Activated T-helper 2 cell treated with anti-CD3 and anti-CD28 coated beads, Interferon-gamma antibody, Interleukin-2, Interleukin-4, amounts not matched to agents 10 μg/mL and 5 μg/mL and 100 μg/mL, durations not matched to agents 14 hours and 24 hours and 36 hours (primary cell): ENCODE results near the gene KLF13. TPM values are rescaled to one million over a fixed set of nuclear protein-coding genes. Genes with fewer than 3 reads are reported as not detected.

Experiments used
- DNase-seq: peaks from one replicate; pipeline ENCODE4 v3.0.0; 2021; ENCODE audit warnings: low spot score
- H3K27ac Mint-ChIP-seq: one replicate; pipeline ENCODE4 v1.8.0; 2021; ENCODE audit warnings: mixed read lengths
- H3K27me3 Mint-ChIP-seq: one replicate; pipeline ENCODE4 v1.8.0; 2021; ENCODE audit warnings: low read depth, mixed read lengths
- H3K36me3 Mint-ChIP-seq: one replicate; pipeline ENCODE4 v1.8.0; 2021; ENCODE audit warnings: low read depth, mixed read lengths
- H3K4me1 Mint-ChIP-seq: one replicate; pipeline ENCODE4 v1.8.0; 2021; ENCODE audit warnings: low read depth, mixed read lengths
- H3K4me3 Mint-ChIP-seq: one replicate; pipeline ENCODE4 v1.8.0; 2021; ENCODE audit warnings: low read depth, mild to moderate bottlenecking, moderate library complexity, mixed read lengths
- H3K9me3 Mint-ChIP-seq: one replicate; pipeline ENCODE4 v1.8.0; 2021; ENCODE audit warnings: mixed read lengths
- intact Hi-C: fragments of 100-400 bp; cut with micrococcal nuclease; formaldehyde crosslinking; loops from one replicate; pipeline ENCODE4 v1.15.1; 2023
- total RNA-seq: library from RNA; stranded (reverse); gene quantifications from 2 replicates; pipeline ENCODE4 v1.2.3, GENCODE V29; 2022

The KLF13 gene
- total RNA-seq, 1 donor from 2014 or later = 127 TPM

- Mint-ChIP-seq H3K9me3 (no peaks in the 10 kb centered on the region), H3K36me3 (peaks cover 2% of the 10 kb centered on the region), H3K4me1 (peaks cover 7% of the 10 kb centered on the region), H3K27me3 (peaks cover 62% of the 10 kb centered on the region), H3K4me3 (no peak overlapping the region), H3K27ac (no peak overlapping the region)
- no peak for DNase-seq
- intact Hi-C loops = no loop called here
Measured at GRCh38 chr15:31293655-31294054, 33.0 kb upstream of the KLF13 start.

GRCh38 chr15:31294067-31294466 is 32.6 kb upstream of the KLF13 start:
- H3K4me3 Mint-ChIP-seq = no peak overlapping the region
- H3K9me3 Mint-ChIP-seq = no peaks in the 10 kb centered on the region
- H3K27me3 Mint-ChIP-seq = peaks cover 60% of the 10 kb centered on the region
- peaks cover 7% of the 10 kb centered on the region for H3K4me1 Mint-ChIP-seq
- H3K27ac Mint-ChIP-seq = no peak overlapping the region
- intact Hi-C loops = no loop called here
- DNase-seq = no peak
- H3K36me3 Mint-ChIP-seq = no peaks in the 10 kb centered on the region

GRCh38 chr15:31295658-31296057 is 31.0 kb upstream of the KLF13 start:
- Mint-ChIP-seq H3K27ac (no peak overlapping the region), H3K36me3 (no peaks in the 10 kb centered on the region), H3K9me3 (no peaks in the 10 kb centered on the region), H3K4me1 (peaks cover 7% of the 10 kb centered on the region), H3K4me3 (no peak overlapping the region), H3K27me3 (peaks cover 53% of the 10 kb centered on the region)
- DNase-seq = no peak
- intact Hi-C loops = no loop called here

DNA sequence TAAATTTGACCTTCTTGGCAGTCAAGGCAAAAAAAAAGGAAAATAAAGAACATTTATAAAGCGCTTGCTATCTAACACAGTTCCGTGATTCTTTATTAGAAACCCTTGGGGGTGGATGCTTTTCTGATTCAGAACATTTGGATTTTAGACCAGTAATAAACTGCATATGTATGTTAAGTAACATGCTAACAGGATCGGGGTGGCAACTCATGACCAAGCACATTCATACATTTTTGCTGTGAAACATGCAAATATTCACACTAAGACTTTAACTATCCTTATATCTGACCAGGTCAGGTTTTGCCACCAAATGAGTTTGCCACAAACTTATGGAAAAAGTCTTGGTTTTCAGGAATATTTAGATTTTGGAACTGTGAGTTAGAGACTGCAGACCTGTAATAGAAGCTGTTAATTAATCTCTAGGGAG is 30.4 kb upstream of the KLF13 start:
- H3K27me3 Mint-ChIP-seq = peaks cover 48% of the 10 kb centered on the region
- no peak overlapping the region for H3K4me3 Mint-ChIP-seq
- intact Hi-C loops = no loop called here
- H3K9me3 Mint-ChIP-seq = no peaks in the 10 kb centered on the region
- no peaks in the 10 kb centered on the region for H3K36me3 Mint-ChIP-seq
- DNase-seq = no peak
- no peak overlapping the region for H3K27ac Mint-ChIP-seq
- peaks cover 7% of the 10 kb centered on the region for H3K4me1 Mint-ChIP-seq

- intact Hi-C loops = no loop called here
- Mint-ChIP-seq H3K9me3 (no peaks in the 10 kb centered on the region), H3K27ac (no peak overlapping the region), H3K27me3 (peaks cover 41% of the 10 kb centered on the region), H3K4me3 (no peak overlapping the region), H3K36me3 (no peaks in the 10 kb centered on the region), H3K4me1 (peaks cover 7% of the 10 kb centered on the region)
- peak; percentile 6 for DNase-seq
Measured at GRCh38 chr15:31296646-31297574, 29.7 kb upstream of the KLF13 start.

DNA sequence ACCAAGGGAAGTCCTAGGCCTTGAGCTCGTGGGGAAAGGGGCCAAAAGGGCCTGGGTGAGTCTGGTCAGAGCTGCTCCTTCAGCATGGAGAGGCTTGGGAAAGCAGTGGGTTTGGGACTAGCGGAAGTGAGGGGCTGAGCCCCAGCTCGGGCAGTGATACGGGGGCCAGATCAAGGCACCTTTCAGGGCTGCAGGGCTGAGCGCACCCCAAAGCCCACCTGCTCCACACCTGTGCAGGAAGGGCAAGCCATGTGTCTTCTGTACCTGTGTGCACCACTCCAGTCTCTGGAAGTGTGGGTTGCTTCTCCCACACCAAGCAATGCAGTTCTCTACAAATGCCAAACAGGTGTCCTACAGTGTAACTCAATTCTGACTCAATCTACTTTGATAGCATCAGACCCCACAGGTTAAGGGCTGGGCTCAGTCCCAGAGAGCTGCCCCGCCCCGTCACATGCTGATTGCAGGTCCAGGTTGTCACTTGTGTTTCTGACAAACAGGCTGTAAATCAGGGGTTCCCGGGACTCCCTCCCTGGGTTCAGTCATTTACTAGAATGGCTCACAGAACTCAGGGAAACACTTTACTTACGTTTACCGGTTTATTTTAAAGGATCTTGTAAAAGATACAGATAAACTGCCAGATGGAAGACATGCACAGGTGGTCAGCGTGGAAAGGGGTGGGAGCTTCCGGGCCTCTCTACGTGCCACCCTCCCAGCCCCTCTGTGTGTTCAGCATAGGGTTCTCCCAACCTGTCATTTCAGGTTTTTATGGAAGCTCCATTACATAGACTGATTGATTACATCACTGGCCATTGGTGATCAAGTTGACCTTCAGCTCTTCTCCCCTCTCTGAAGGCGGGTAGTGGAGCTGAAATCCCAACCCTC is 28.8 kb upstream of the KLF13 start:
- peaks cover 9% of the 10 kb centered on the region for H3K4me1 Mint-ChIP-seq
- H3K36me3 Mint-ChIP-seq = no peaks in the 10 kb centered on the region
- no peaks in the 10 kb centered on the region for H3K9me3 Mint-ChIP-seq
- no peak overlapping the region for H3K4me3 Mint-ChIP-seq
- H3K27ac Mint-ChIP-seq = no peak overlapping the region
- intact Hi-C loops = no loop called here
- DNase-seq = peak; percentile 8
- peaks cover 32% of the 10 kb centered on the region for H3K27me3 Mint-ChIP-seq

DNA sequence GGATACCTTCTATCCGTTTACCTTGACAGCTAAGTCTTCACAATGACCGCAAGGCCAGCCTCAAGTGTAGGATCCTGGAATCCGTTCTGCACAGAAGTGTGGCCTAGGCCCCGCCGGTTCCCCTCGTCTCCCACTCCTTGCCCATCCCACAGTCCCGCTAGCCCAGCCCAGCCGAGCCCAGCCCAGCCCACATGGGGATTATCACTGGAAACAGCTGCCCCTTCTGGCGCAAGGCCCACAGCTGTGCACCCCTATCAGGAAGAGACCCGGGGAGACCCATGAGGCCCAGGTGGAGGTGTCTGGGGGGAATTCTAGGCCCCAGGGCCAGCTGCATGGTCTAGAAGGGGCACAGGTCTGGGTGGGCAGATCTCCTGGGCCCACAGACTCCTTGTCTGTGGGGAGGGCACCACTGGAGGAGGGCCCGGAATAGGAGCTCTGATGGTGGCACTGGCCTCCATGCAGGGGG is 27.9 kb upstream of the KLF13 start:
- H3K4me3 Mint-ChIP-seq = no peak overlapping the region
- no peaks in the 10 kb centered on the region for H3K9me3 Mint-ChIP-seq
- peaks cover 18% of the 10 kb centered on the region for H3K4me1 Mint-ChIP-seq
- no peak overlapping the region for H3K27ac Mint-ChIP-seq
- intact Hi-C loops = no loop called here
- H3K36me3 Mint-ChIP-seq = no peaks in the 10 kb centered on the region
- H3K27me3 Mint-ChIP-seq = peaks cover 24% of the 10 kb centered on the region
- DNase-seq = peak; percentile 6

DNA sequence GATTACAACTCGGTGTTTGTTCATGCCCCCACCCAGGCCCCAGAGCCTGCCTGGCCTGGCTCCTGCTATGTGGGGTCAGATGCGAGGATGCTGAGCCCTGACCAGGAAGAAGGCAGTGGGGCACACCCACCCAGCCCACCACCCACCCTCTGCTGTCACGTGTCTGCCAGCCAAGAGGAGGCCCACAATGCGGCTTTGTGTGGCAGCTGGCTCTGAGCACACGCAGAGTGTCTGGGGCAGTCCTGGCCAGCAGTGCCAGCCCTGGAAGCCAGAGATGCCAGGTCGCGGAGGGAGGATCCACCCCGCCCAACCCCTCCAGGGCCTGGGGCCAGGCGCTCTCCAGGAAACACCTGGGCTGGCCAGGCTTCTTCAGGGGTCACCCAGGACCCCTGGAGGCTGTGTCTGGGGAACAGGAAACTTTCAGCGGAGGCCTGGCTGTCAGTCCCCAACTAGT is 26.4 kb upstream of the KLF13 start:
- DNase-seq = peak; percentile 6
- Mint-ChIP-seq H3K4me1 (peaks cover 24% of the 10 kb centered on the region), H3K4me3 (no peak overlapping the region), H3K27me3 (peaks cover 18% of the 10 kb centered on the region), H3K36me3 (no peaks in the 10 kb centered on the region), H3K27ac (no peak overlapping the region), H3K9me3 (no peaks in the 10 kb centered on the region)
- intact Hi-C loops = no loop called here

DNA sequence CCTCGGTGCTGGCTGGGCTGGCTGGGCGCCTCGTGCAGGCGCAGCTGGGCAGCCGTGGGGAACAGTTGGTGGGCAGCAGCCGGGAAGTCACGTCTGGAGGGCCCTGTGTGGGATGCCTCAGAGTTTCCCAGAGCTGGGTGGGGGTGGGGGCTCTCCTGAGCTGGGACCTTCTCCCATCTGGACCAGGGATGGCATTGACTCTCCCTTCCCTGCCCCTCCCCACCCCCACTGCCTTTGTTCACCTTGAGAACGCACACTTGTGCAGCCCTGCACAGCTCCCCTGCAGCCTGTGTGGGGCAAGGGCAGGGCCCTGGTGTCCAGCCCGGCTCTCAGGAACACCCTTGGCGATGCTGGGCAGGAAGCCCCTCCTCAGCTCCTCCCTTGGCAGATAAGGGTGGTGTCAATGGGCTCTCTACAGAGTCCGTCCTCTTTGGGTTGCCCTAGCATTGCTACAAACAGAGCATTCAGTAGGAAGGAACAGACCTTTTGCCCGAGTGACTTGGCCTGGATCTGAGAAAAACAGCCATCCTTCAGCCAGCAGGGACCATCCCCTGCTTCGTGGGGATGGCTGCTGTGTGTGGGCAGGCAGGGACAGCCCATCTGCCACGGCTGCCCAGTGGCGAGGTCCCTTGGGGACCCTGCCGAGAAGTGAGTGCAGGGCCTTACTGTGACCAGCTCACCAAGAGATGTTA is 25.5 kb upstream of the KLF13 start:
- H3K9me3 Mint-ChIP-seq = no peaks in the 10 kb centered on the region

GRCh38 chr15:31301673-31301990 is 25.0 kb upstream of the KLF13 start:
- peaks cover 7% of the 10 kb centered on the region for H3K27me3 Mint-ChIP-seq
- intact Hi-C loops = no loop called here
- no peak for DNase-seq
- H3K9me3 Mint-ChIP-seq = no peaks in the 10 kb centered on the region
- H3K4me1 Mint-ChIP-seq = peaks cover 24% of the 10 kb centered on the region
- no peaks in the 10 kb centered on the region for H3K36me3 Mint-ChIP-seq
- H3K4me3 Mint-ChIP-seq = no peak overlapping the region
- H3K27ac Mint-ChIP-seq = no peak overlapping the region

More for the DNA sequence above, 25.5 kb upstream of the KLF13 start:
- H3K36me3 Mint-ChIP-seq = no peaks in the 10 kb centered on the region
- peaks cover 24% of the 10 kb centered on the region for H3K4me1 Mint-ChIP-seq
- intact Hi-C loops = no loop called here
- H3K4me3 Mint-ChIP-seq = no peak overlapping the region
- peaks cover 12% of the 10 kb centered on the region for H3K27me3 Mint-ChIP-seq
- peak; percentile 4 for DNase-seq
- H3K27ac Mint-ChIP-seq = no peak overlapping the region

- H3K36me3 Mint-ChIP-seq = no peaks in the 10 kb centered on the region
- H3K9me3 Mint-ChIP-seq = no peaks in the 10 kb centered on the region
- peaks cover 2% of the 10 kb centered on the region for H3K27me3 Mint-ChIP-seq
- H3K27ac Mint-ChIP-seq = no peak overlapping the region
- no peak overlapping the region for H3K4me3 Mint-ChIP-seq
- H3K4me1 Mint-ChIP-seq = peaks cover 24% of the 10 kb centered on the region
- peak; percentile 3 for DNase-seq
- intact Hi-C loops = no loop called here
Measured at GRCh38 chr15:31302029-31302657, 24.5 kb upstream of the KLF13 start.
